HG02610 (cell line): Measurements from ENCODE around the gene PCBD1.

Experiments
- ATAC-seq: cut with Tn5 transposase; IDR thresholded peaks from one replicate; pipeline ENCODE4 v1.9.1; 2021; ENCODE audit warnings: mild to moderate bottlenecking, moderate library complexity; ENCODE audit not compliant: unreplicated experiment

The PCBD1 gene

DNA sequence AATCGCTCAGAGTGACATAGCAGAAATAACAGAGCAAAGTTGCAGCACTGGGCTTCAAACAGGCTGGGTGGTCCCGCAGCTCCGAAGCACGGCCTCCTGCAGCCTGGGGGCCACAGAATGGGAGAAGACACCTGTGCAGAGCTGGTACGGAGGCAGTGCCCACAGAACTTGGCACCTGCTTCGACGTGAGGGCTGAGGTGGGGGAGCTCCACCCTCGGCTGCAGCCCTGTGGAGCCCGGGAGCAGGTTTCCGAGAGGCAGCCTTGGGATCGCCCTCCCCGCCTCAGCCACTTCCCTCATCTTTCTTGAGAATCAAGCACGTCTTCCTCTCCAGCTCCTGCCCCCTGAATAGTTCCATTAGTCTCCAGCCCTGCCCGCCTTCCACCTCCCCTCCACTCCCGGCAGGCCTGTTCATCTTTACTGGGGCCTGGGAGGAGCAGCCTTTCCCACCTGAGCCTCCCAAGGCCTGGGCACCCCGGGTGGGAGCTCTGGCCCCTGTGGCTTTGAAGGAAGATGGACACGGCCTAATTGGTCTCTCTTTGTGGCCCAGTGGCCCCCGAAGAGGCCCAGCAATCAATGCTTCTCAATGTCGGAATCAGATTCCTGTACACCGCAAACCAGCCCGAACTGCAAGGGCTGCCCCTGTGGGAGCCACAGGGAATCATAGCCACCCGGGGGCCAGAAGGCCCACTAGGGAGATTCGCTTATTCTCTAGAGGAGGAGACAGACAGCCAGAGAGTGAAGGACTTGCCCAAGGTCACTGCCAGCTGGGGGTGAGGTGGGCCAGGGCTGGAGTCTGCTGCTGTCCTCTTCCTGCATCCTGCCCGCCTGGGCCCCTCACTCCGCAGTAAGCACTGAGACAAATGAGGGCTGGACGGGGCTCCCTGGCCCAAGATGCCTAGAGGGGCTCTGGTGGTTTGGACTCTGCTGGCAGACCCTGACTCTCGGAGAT, 17.0 kb upstream of the PCBD1 start:
- no peak for ATAC-seq

DNA sequence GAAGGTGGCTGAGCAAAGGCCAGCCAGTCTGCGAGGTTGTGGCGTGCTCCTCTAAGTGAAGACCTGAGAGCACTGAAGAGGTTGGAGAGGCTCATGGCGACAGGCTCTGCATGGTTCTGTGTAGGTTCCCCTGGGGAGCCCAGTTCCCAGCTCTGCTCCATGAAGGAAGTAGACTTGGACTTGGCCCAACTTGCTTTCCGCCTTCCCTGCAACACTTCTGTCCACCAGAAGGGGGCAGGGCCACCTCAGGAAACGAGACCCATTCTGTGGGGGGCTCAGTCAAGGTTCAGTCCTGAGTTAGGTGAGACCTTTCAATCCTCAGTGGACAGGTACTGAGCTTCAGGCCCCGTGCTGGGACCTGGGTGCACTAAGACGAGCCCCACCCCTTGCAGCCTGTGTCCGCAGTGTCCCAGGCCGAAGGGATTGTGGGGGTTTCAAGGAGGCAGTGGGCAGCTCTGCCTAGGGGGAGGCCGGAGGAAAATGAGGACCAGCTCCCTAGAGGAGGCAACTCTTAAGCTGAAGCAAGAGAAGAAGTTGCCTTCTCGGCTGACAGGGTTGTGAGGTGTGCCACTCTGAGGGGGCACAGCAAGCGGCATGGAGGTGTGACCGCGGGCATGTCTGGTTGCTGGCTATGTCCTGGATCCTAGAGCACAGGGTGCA, 15.0 kb upstream of the PCBD1 start:
- no peak for ATAC-seq

DNA sequence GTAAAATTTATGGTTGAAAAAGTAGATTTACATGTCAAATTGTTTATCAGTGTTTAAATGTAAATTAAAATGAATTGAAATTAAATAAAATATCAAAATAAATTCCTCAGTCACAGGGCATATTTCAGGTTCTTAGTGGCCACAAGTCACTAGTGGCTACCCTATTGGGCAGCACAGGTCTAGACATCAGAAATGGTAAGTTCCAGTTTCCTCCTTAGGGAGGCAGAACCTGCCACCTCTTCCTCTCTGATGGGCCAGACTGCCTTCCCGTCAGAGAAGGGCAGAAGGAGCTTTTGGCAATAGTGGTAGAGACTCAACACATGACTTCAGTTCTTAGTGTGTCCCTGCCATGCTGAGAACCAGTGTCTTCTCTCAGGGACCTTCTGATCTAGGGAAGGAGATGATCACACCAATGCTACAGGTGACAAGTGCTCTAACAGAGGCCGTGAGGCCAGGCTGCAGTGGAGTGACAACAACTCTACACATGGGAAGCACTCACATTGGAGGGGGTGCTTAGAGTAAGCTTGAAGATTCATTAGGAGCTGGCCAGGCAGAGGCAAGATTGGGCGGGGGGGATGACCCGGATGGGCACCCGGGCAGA, 14.4 kb upstream of the PCBD1 start:
- no peak for ATAC-seq

DNA sequence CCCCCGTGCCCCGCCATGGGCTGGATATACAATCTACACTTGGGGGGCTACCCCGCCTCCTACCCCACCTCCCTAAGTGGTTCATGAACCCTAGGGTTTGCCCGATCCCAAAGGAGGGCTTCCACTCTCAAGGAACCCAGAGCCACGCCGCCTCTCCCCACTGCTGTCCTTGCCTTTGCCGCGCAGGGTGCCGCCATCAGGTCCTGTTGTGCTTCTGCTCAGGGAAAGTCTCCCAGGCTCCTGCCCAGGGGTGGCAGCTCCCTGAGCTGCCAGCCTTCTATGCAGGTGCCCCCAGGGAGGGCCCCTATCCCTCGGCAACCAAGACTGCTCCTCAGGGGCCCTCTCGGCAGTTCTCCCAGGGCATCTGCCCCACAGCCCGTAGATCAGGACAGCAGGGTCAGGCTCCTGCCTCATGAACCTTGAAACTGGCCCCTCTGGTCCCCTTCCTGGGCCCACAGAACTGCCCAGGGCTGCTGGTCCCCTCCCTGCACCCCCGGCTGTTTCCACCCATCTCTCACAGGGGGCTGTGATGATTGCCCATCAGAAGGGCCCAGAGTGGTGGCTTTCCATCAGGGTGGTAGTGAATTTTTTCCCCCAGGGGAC, 13.0 kb upstream of the PCBD1 start:
- no peak for ATAC-seq

DNA sequence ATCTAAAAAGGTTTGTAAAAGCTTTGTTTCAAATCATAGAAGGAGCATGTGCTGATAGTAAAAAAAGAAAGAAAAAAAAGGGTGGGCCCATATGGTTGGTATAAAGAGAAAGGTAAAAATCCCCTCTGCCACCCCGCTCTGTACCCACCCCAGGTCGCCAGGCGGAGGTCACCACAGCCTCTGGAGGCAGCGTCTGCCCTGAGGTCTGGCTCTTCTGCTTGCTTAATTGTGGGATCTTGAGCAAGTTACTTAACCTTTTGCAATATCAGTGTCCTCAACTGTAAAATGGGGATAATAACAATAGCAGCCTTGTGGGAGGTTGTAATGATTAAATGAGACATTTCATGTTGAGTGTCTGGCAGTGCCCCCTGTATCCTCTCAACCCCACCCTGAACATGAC, 10.7 kb upstream of the PCBD1 start:
- no peak for ATAC-seq

DNA sequence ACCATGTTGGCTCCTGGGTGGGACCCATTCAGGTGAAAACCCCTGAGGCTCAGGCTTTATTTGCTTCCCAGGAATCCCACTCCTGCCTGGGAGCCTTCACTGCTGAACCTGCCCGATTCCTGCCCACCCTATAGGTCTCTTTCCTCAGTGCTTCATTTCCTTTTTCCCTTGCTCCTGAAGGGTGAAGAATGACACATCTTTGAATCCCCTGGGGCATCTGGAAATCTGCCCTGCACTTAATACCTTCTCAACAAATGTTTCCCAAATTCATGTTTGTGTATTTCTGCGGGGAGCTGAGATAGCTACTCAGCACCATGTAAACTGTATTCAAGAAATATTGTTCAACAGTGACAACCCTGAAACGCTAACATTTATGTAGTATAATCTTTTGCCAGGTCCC, 10.3 kb upstream of the PCBD1 start:
- no peak for ATAC-seq

DNA sequence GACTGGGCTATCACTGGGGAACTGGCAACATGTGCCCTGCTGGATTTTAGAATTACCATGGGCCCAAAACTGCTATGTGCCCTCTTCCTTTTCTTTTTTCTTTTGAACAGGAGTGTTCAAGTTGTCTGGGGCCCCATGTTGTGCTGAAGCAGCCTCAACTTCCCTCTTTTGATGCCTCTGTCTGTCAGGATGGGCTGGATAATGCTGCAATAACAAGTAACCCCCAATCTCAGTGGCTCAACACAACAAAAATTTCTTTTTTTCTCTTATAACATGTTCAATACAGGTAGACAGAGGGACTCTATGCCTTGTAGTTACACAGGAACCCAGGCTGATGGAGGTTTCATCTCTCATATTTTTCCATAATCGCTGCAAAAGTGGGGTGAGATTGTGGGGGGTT, 8.2 kb upstream of the PCBD1 start:
- no peak for ATAC-seq

DNA sequence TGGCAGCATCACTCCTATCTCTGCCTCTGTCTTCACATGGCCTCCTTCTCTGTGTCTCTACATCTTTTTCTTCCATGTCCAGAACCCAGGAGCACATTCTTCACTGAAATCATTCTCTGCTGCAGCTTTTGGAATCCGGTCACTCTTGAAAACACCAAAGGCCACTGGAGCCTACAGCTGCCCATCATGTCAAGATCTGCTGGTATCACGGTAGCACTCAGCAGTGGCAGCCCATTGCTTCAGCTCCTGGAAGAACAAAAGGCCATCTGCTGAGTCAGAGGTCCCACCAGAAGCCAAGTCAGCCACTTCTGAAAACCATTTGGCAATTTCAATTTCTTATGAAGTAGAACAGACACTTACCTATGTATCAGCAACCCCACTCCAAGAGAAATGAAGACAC, 6.1 kb upstream of the PCBD1 start:
- no peak for ATAC-seq

DNA sequence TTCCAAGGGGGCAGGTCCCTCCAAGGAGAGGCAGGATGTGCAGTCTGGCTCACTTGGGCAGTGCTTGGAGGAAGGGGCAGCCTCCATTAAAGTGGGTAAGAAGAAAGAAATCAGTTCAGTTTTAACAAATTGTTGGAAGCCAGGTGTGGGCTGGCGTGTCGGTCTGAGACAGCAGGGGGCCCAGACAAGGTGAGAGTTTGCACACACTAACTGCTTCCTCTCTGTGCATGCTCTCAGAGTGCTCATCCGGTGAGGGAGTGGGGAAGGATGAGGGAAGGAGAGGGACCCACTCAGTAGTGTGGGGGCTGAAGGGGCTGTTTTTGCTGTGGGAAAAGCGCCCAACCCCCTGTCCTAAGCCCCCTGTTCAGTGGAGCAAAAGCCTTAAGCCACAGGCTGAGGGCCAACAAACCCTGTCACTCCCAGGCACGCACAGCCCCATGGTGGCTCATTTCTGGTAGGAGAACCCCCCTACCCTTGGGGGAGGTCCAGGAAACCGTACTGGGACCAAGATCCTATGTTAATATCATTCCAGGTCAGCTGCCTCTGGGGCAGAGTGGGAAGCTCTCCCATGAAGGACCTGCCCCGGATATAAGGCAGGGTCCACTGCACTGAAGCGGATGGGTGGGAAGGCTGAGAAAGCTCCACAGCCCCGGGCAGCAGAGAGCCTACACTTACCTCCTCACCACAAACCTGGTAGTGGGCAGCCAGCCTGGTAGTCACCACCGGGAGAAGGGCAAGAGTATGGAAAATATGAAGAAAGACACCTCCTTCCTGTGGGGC, 5.1 kb upstream of the PCBD1 start:
- ATAC-seq = no peak

DNA sequence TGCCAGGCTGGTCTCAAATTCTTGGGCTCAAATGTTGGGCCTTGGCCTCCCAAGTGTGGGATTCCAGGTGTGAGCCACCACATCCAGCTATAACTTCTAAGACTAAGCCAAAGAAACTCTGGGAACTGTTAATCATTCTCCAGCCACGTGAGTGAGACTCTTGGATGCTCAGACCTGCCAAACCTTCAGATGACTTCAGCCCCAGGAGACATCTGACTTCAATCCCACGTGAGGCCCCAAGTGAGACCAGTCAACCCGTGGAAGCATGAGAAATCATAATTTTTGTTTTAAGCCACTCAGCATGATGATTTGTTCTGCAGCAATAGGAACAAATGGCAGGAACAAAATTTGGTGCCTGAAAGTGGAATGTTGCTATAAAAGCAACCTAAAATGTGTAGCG, 4.3 kb upstream of the PCBD1 start:
- no peak for ATAC-seq

DNA sequence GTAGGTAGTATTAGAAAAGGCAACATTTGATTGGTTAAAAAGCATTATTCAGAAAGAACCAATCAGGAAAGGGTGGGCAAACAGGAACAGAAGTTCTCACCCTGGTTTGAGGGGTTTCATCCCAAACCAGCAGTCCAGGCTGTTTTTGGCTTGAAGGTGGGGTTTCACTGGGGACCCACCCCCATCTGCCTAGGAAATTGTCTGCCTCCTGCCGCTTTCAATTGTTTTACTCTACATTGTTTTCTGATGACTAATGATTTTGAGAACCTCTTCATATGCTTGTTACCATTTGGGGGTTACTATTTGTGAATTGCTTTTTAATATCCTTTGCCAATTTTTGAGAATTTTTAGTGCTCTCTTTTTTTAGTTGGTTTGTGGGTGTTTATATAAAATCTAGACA, 3.3 kb upstream of the PCBD1 start:
- no peak for ATAC-seq

DNA sequence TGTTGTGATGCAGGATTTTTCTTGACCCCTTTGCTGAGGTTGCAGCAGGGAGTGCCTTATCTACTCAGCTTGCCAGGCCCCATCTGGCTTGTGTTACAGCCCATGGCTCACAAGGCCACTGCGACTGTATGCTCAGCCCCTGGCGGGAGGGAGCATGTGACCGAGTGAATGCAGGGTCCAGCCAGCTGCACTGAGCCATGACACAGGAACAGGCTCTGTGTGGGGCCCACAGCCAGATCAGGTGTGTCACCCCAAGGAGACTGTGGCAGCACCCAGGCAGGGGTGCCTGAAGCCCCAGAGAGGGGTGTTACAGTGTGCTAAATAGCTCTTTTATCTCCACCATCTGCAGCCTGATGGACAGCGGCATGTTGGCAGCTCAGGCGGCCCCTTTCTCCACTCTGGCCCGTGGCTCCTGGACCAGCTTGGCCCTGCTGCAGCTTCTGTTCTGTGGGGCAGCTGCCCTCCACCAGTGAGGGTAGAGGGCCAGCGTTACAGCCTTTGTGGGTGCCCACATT, 2.6 kb upstream of the PCBD1 start:
- no peak for ATAC-seq

DNA sequence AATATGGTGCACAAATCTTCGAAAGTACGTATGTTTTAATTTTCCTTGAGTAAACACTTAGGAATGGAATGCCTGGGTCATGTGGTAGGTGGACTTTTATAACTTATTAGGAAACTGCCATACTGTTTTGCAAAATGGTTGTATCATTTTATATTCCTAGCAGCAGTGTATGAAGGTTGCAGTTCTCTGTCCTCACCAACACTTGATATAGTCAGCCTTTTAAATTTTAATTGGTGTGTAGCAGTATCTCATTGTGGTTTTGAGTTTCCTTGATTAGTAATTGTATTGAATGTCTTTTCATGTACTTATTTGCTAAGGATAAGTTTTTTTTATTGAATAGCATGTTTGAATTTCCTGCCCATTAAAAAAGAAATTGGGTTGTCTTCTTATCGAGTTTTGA, 926 bp upstream of the PCBD1 start:
- ATAC-seq = no peak

DNA sequence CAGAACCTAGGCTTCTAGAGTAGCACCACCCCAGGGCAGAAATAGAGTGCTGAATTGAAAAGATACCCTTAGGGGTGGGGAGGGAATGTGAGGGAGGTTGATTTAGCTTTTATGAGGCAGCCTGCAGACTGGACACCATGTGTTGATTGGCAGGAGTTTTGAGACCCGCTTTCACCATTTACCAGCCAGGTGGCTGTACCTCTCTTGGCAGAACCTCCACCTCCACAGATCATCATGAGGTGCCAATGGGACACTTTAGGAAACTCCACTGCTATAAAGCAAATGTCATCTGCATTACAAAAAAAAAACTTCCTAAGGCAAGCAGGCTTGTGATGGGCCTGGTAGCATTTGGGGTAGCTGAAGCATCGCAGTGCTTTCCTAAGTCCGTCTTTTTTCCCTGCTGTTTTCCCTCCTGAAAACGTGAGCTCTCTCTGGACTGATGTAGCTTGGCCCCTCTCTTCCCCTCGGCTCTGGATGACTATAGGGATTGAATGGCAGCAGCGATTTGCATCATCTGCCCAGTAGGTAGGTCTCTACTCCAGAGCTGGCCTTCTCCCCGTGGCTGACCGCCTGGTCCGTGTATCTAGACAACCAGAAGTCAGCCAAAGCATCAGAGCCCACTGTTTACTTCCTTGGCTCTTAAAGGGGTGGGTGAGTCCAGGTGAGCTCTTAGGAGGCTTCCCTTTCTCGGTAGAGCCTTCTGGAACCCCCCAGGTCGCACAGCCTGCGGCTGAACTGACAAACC, 1.3 kb downstream of the PCBD1 start:
- no peak for ATAC-seq

DNA sequence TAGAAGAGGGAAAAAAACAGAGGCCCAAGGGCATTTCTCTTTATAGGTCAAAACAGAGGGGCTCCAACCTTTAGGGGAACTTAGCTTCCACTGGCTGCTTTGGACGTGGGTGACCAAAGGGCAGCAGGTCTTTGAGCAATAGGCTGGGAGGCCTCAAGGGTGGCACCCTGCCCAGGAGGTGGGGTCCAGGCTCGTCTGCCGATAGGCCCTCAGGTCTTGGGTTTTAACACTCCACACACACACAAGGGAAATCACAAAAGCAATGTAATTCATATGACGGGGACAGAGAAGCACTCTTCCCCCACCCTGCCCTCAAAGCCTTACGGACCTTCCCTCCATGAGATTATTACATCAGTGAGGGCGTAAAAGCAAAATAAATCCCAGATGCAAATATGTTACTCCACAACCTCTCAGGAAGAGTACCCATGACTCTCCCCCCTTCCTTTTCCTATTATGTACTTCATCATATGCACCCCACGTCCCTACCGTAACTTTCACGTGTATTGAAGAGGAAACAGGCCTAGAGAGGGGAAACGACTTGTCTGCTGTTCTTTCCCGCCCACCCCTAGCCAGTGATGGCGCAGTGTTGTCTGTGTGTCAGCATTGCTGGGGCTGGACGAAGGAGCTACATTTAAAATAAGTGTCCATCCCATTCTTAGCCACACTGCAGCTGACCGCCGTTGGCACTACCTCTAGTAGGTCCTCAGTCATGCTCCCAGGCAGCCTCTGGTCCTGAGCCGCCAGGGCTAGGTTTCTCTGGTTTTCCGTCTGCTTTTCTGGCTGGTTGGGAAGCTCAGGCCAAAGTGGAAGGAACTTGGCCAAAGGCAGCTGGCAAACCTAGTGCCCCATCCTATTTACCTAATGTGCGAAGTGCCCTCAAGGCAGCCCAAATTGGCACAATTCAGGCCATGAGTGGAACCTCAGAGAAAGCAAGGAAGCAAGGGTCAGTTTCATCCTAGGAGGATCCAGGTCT, 2.1 kb downstream of the PCBD1 start:
- no peak for ATAC-seq

DNA sequence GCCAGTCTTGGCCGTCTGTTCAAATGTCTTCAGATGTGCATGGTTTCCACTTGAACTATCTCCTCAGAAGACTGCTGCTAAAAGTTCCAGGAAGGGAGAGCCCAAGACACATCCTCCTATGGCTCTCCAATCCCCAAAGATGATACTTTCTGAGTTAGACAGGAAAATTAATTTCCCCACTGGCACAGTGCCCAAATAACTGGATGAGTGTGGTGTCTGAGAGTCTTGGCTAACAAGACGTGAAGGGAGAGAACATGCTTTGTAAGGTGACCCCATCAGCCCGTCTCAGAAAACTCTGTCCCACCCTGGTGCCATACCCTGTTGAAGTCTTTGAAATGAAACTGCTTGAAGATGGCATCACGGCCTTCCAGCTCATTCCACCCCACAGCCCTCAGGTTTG, 2.9 kb downstream of the PCBD1 start:
- no peak for ATAC-seq

DNA sequence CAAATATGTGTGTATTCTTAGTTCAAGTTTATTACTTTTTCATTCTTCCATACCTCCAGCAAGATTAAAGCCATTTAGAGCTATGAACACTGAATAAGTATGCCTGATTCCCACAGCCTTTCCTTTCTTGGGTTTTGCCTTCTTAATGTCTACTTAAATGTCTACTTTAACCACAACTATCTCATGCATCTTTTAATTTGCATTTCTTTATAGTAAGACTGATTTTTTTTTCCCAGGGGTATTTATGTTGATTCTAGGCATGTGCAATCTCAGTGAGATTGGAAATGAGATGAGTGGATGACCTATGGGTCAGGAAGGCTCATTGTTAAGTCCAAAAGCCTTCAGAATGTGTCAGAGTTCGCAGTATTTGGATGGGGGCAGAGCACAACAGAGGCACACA, 3.6 kb downstream of the PCBD1 start:
- ATAC-seq = no peak

DNA sequence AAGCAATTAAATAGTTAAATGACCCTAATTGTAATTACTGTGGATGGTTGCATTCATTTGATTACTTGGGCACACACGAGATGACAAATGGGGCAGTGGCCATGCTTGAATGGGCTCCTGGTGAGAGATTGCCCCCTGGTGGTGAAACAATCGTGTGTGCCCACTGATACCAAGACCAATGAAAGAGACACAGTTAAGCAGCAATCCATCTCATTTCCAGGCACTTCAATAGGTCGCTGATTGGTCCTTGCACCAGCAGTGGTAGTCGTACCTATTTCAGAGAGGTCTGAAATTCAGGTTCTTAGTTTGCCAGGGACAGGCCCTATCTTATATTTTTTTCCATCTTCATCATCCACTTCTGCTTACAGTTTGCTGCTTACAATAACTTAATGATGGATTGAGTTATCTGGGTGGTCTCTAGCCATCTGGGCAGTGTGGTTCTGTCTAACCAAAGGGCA, 8.3 kb downstream of the PCBD1 start:
- ATAC-seq = peak; percentile 53

DNA sequence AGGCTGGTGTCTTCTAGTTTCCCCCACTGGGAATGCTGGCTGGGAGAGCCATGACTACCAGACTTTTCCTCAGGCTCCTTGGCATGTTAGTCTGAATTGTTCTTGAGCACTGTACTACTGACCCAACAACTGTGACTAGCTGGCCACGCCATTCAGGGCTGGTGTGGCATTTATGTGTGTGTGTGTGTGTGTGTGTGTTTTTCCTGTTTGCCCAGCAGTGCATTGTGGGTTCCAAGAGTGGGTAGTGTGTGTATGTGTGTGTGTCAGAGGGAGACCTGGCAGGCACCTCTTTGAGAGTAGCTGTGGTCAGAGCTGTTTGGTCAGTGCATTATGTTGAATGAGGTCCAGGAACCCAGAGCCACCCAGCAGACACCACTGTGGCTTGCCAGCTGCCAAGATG, 9.2 kb downstream of the PCBD1 start:
- no peak for ATAC-seq
